GM10266 (cell line): ENCODE data around the gene HIF3A.
A peak's percentile ranks its signal among the peaks of the same experiment; 100 is the strongest.
"Not testable (repeated sequence)": the region's sequence is repeated elsewhere in the genome, so short reads cannot be mapped to it uniquely, and the experiment has no call there.

ENCODE experiments used
- DNase-seq: peaks from one replicate; pipeline ENCODE4 v3.0.0; 2012; ENCODE audit errors: extremely low spot score
- TF ChIP-seq, protein P1 (sequence below): IDR thresholded peaks from 2 replicates; pipeline ENCODE4 v1.5.1; 2012; ENCODE audit warnings: mild to moderate bottlenecking, low read depth; ENCODE audit not compliant: control insufficient read depth, insufficient read depth; ENCODE audit errors: missing control alignments

The HIF3A gene

DNA sequence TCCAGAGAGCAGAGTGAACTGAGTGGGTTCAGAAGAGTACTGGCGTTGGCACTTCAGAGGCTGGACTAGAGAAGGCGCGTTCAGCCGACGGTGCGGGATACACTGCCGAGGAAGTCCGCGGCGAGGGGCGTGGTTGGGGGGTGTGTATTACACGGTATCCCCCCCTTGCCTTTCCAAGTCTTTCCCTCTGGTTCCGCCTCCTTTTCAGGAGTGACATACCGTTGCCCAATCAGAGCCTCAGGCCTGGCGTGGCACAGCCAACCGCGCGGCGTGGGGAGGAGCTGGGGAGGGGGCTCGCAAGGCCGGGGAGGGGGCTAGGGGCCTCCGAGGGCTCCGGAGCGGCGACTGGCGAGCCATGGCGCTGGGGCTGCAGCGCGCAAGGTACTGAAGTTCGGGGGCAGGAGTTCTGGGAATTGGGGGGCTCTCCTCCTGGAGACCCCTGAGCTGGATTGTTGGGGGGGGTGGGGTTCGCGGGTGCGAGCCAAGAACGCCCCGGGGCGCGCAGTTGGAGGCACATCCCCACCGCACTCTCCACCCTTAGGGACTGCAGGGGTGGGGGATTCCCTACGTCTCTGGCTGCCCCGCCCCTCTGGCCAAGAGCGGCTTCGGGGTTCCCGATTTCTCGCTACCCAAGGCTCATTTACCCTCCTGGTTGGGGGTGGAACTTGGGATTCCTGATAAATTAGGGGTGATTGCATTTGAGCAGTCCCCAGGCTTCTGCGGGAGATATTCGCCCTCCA is at the start of gene HIF3A:
TSS of gene HIF3A (plus strand) at position 321 of the 740 bp plus-strand sequence. CDS start at position 356, 35 bp downstream.
- DNase-seq: no peak
- TF ChIP-seq, protein P1, sequence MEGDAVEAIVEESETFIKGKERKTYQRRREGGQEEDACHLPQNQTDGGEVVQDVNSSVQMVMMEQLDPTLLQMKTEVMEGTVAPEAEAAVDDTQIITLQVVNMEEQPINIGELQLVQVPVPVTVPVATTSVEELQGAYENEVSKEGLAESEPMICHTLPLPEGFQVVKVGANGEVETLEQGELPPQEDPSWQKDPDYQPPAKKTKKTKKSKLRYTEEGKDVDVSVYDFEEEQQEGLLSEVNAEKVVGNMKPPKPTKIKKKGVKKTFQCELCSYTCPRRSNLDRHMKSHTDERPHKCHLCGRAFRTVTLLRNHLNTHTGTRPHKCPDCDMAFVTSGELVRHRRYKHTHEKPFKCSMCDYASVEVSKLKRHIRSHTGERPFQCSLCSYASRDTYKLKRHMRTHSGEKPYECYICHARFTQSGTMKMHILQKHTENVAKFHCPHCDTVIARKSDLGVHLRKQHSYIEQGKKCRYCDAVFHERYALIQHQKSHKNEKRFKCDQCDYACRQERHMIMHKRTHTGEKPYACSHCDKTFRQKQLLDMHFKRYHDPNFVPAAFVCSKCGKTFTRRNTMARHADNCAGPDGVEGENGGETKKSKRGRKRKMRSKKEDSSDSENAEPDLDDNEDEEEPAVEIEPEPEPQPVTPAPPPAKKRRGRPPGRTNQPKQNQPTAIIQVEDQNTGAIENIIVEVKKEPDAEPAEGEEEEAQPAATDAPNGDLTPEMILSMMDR: no peak

DNA sequence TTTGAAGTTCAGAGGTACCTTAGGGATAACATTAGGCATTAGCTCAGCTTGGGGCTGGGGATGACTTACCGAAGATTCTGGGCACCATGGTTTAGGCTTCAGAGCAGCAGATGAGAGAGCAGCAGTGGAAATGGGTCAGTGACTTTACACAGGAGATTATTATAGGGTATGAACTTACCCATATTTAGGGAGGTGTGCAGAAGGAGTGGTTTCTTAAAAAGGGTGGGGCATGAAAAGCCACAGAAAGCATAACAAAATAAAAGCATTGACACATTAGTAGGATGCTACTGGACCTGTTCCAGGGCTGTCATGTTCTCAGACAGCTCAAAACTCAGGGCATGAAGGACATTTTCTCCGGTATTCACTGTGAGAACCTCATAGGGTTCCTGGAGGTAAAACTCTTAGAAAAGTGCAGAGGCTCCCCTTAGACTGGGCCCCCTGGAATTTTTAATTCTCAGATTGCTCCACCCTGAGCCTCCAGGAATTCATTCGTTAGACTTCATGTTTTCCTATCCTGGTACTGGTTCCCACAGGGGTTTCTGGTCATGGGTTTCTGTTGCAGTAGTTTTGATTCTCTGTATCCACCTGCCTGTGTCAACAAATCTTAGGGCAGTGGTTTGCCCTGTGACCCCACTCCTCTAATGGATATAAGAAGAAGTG is 46.6 kb upstream of the HIF3A start:
- no peak for DNase-seq
- TF ChIP-seq, protein P1: no peak

DNA sequence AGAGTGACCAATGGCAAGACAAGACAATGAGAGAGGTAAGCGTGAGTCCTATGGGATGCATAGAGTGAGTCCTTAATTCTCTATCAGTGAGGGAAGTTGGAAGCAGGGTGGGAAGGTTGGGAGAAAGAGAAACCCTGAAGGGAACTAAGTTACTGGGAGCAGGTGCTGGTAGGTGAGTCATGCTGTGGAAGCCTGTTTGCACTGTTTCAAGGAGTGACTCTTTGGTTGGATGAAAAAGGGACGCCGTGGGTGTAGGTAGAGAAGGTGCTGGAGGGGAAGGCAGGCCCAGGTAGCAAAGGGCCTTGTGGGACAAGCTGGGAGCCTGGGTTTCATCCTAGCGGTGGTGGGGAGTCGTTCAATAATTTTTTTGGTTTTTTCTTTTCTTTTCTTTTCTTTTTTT is 45.4 kb upstream of the HIF3A start:
- no peak for DNase-seq
- TF ChIP-seq, protein P1: no peak

DNA sequence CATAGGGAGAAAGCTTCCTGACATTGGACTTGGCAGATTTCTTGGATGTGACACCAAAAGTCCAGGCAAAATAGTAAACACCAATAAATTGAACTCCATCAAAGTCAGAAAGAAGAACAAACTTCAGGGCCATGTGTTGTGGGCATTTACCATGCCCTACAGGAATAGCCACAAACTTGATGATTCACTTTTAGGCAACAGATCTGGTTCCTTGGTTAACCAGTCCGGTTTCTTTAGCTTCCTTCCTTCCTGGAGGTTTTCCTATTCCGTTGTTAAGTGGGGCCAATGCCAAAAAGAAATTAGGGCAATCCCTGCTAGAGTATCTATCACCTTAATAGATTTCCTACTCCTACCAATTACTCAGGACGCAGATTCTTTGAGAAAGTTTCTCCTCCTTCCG is 42.1 kb upstream of the HIF3A start:
- DNase-seq: no peak
- TF ChIP-seq, protein P1: no peak

DNA sequence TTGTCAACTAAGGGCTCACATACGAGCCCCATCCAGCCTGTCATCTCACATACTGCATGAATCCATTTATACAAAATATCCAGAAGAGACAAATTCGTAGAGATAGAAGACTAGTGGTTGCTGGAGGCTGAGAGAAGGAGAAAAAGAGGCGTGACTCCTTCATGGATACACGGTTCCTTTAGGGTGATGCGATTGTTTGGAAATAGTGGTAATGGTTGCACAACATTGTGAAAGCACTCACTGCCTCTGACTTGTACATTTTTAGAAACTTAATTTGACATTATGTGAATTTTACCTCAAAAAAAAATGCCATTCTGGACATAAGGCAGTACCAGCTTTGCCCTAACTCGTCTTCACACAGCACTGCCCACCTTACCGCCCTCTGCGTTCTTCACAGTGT is 40.0 kb upstream of the HIF3A start:
- TF ChIP-seq, protein P1: no peak
- no peak for DNase-seq

DNA sequence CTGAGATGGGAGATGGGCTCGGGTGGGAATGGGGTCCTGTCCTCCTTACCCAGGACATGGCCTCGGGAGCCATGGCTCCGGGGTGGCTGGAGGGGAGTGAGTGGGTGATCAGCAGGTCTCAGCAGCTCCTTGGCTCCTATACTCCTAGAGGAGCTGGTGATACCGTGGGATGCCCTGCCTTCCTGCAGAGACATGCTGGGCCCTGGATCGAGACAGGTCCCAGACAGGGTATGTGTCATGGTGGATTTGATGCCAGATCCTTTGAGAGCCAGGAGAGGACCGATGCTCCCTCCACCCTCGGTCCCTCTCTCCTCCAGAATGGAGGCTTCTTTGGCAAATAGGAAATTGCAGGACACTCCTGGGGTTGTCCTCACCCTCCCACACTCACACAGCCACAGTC is 35.3 kb upstream of the HIF3A start:
- DNase-seq: not testable (repeated sequence)

DNA sequence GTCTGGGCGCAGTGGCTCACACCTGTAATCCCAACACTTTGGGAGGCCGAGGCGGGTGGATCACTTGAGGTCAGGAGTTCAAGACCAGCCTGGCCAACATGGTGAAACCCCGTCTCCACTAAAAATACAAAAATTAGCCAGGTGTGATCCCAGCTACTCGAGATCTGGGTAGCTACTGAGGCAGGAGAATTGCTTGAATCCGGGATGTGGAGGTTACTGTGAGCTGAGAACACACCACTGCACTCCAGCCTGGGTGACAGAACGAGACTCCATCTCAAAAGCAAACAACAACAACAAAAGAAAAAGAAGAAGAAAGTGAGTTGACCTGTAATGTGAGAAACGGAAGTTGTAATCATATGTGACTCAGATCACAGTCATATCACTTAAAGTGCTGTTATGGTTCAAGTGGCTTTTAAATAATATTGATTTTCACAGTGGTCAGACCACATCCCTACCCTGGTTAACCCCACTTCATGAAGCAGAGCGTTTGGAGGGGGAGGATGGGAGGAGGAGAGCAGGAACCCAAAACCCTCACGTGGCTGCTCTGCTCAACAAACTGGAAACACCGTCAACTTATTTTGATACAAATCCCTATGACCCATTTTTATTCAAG is 34.1 kb upstream of the HIF3A start:
- peak; percentile 33 for DNase-seq

DNA sequence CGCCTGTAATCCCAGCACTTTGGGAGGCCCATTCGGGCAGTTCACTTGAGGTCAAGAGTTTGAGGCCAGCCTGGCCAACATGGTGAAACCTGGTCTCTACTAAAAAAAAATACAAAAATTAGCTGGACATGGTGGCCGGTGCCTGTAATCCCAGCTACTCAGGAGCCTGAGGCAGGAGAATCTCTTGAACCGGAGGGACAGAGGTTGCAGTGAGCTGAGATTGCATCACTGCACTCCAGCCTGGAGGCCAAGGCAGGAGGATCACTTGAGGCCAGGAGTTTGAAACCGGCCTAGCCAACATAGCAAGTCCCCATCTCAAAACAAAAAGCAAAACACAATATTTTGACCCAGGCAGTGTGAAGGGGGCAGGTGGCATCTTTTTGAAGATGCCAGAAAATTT is 32.0 kb upstream of the HIF3A start:
- not testable (repeated sequence) for DNase-seq

DNA sequence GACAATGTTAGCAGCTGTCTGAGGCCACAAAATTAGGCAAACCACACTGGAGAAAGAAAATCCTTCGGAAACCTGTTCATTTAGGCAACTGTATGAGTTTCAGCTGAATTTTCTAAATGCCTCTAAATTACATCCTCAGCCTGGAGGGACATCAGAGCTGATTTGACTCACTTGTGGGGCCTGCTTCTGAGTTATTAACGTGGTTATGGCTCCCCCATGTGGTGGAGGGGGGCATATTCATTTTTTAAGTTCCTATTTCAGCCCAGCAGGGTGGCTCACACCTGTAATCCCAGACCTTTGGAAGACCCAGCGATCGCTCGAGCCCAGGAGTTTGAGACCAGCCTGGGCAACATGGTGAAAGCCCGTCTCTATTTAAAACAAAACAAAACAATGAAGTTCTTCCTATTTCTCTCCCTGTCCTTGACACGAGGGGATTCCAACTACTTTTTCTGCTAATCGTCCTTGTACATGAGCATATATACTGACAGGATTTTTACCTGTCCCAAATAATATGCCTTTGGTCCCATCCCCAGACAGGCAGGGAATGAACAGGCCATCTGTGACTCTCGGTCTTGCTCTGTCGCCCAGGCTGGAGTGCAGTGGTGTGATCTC is 31.5 kb upstream of the HIF3A start:
- TF ChIP-seq, protein P1: peak; percentile 85

More for the DNA sequence above, 31.5 kb upstream of the HIF3A start:
- DNase-seq: peak; percentile 72
